HG02763 (cell line): ENCODE measurements around the gene TRMT61B.
A peak's percentile ranks its signal among the peaks of the same experiment; 100 is the strongest.

ENCODE experiments used
- ATAC-seq: cut with Tn5 transposase; IDR thresholded peaks from one replicate; pipeline ENCODE4 v1.9.1; 2021; ENCODE audit warnings: mild to moderate bottlenecking, moderate library complexity; ENCODE audit not compliant: unreplicated experiment

Gene TRMT61B

DNA sequence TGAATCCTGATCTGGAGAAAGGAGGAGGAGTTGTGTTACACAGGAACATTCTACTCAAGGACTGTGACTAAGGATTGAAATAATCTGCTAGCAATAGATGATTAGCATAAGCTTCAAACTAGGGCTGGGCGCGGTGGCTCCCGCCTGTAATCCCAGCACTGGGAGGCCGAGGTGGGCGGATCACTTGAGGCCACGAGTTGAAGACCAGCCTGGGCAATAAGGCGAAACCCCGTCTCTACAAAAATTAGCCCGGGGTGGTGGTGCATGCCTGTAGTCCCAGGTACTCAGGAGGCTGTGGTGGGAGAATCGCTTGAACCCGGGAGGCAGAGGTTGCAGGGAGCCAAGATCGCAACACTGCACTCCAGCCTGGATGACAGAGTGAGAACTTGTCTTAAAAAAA is 1.5 kb downstream of the TRMT61B start:
- ATAC-seq: no peak

DNA sequence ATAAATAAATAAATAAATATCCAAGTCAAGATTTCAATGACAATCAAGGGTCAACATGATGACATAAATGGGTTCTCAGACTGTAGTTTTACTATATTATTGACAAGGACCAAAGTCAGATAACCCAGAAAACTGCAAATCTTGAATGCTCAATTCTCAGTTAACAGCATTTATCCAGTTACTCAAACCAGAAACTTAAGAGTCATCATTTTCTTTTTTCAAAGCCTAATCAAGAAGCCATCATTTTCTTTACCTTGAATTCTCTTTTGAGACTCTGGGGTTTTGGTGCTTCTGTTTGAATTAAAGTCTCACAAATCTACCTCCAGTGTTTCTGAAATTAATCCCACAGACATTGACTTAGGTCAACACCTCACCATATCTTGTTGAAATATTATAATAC is 14.1 kb downstream of the TRMT61B start:
- ATAC-seq: no peak

GRCh38 chr2:28855193-28855592 is 14.9 kb downstream of the TRMT61B start:
- ATAC-seq: no peak

DNA sequence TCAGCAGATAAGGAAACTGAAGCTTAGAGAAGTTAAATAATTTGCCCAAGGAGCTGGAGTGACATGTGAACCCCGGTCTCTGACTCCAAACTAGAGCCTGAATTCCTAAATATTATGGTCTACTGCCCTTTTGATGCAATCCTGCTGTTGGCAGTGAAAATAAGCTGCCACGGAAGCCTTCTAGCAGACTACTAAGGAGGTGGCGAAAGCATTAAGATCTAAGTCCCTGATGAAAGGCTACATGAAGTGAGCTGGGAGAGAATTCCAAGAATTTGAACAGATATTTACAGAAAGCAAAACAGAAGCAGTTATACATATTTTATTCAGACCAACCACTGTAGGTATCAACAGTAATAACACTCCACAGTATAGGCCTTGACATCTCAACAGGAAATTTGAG is 28.1 kb downstream of the TRMT61B start:
- no peak for ATAC-seq

DNA sequence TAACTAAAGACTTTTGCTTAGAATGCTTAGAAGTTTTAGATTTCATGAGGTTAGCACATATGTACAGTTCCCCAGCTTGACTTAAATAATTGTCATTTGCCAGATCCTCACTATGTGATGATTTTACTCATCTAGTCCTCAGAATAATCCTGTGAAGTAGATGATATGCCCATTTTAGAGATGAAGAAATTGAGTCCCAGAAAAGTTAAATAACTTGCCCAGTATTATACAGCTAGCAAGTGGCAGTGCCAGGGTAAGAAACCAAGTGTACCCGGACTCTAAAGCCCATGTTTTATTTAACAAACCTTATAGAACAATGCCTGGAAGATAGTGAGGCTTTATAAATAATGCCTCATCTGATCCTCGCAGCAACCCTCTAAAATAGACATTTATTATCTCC is 31.1 kb downstream of the TRMT61B start:
- no peak for ATAC-seq

DNA sequence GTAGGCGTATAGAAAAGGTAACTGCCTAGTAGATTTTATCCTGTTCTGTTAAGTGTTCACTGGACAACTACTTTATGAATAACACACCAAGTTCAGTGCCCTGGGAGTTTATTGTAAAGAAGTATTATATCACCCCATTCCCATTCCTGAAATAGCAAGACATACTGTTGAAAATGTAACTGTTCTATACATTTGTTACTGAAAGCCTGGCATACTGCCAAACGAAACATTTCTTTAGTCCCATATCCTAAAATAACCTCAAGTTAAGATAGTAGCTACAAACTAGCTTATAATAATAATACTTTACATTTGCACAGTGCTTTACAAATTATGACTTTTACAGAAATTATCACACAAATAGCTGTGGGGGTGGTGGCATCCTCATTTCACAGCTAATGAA is 34.3 kb downstream of the TRMT61B start:
- ATAC-seq: no peak

DNA sequence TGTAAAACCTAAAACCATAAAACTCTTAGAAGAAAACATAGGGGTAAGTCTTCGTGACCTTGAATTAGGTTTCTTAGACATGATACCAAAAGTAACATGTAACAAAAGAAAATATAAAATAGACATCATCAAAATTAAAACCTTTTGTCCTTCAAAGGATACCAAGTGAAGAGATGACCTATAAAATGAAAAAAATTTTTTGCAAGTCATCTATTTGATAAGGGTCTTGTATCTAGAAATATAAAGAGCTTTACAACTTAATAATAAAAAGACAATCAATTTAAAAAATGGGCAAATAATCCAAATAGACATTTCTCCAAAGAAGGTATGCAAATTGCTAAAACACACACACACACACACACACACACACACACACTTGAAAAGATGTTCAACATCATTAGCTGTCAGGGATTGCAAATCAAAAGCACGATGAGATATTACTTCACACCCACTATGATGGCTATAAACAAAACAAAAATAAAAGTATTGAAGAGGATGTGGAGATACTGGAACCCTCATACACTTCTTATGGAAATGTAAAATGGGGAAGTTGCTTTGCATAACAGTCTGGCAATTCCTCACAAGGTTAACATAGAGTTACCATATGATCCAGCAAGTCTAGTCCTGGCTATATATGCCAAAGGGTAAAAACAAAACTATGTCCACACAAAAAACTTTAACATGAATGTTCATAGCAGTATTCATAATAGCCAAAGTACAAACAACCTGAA is 36.2 kb downstream of the TRMT61B start:
- ATAC-seq: no peak

DNA sequence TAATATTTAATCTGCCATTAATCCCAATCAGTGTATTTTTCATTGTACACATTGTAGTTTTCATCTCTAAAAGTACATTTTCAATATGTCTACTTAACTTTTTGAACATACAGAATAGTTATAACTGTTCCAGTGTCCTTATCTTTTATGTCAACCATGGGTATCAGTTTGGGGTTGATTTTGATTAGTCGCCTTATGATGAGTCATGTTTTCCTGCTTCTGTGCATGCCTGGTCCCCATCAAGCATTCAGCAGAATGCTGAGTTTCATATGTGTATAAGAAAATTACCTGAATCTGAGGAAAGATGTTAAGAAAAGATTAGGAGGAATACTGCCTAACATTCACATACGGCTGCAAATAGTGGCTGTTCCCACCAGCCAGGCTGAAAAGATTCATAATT is 41.7 kb downstream of the TRMT61B start:
- ATAC-seq: no peak

- no peak for ATAC-seq
Measured at GRCh38 chr2:28824870-28825269, 45.2 kb downstream of the TRMT61B start.

- no peak for ATAC-seq
Measured at GRCh38 chr2:28824207-28824606, 45.9 kb downstream of the TRMT61B start.

DNA sequence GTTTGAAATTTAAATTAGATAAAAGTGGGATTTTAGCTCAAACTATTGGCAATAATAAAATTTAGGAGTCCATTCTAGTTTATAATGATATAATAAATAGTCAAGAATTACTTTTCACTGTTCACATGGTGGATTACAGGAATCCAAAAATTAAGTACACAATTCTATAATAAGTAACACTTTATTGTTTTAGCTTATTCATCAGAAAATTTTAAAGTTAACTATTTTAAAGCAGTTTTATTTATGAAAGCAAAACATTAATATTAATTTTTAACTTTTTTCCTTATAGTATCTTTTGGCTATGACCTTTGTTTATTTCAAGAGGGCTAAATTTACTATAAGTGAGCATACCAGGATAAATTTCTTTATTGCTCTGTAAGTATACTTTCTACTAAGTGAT is 48.1 kb downstream of the TRMT61B start:
- ATAC-seq: no peak

DNA sequence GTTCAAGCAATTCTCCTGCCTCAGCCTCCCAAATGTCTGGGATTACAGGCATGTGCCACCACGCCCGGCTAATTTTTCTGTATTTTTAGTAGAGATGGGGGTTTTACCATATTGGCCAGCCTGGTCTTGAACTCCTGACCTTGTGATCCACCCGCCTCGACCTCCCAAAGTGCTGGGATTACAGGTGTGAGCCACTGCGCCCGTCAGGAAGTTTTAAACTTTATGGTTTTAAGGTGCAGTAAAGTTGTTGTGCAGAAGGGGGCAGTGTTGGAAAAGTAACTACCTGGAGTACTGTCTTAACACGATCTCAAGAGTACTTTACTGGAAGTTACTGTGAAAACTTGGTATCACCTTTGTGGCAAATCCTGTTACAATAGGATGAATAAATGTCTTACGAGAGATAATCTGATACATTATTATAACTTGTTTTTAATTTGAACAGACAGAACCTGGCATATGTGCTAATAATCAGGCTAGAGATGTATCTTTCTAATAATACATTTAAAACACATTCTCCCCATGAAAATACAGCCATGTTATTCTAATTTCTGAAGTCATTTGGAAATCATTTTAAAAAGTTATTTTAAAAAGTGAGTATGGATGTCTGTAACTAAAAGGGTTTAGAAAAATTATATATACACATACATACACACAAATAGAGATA is 48.7 kb downstream of the TRMT61B start:
- peak; percentile 48 for ATAC-seq

- ATAC-seq: no peak
Measured at GRCh38 chr2:28818053-28818452, 52.1 kb downstream of the TRMT61B start.

DNA sequence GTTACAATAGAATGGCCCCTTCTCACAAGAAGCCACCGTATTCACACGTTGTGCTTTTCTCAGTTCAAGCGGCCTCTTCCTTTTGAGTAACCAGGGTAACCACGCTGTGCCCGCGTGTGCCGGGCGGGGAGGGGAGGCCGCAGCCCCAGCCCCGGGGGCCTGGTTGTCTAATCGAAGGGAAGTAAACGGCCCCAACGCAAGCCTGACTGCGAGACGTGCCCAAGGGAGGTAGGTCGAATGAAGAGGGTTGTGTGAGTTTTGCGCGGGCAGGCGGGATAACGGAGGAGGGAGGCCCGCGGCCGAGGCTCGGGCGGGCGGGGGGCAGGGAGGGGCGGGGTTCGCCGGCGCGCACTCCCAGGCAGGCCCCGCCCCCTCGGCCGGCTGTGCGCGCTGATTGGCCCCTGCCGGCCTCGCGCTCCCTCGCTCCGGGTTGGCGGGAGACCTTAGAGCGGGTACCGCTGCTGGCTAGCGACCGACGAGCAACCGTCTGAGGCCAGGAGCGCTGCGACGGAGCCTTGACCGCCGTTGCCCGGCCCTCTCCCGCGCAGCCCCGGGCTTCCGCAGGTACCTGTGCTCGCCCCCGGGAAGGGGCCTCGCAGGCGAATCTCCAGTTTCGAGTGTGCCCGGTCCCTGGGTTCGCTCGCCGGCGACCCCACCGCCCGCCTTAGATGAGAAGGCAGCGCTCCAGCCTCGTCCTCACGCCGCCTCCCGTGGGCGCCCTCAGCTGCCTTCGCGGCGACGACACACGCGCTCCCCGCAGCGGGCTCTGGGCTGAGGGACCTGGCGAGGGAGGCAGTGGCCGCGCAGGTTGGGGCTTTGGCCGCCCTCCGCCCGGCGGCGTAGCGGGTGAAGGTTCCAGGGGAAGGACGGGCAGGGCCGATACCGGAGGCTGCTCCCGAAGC is 59.5 kb downstream of the TRMT61B start, which contains the start of gene SPDYA:
Gene SPDYA (plus strand): TSS at position 451 of the 902 bp plus-strand sequence. CDS start 5,181 bp downstream, outside the sequence.
- peak; percentile 62 for ATAC-seq

- ATAC-seq: no peak
Measured at GRCh38 chr2:28809927-28810326, 60.2 kb downstream of the TRMT61B start.

DNA sequence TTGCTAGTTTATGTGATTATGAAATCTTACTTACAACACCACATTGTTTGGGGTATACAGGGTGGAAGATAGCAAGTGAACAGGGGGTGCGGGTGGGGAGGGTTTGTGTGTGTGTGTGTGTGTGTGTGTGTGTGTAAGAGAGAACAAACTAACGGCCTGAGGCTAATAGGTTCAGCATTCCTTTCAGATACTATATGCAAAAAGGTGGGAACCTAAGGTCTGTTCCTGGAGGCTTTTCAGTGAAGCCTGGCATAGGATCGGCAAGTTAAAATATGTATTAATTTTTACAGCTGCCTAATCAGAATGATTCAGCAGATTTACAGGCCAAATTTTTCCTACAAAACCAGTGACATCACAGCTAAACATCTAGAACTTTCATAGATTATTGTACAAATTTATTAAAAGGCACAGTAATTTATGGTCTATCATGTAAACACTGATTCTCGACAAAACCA is 67.1 kb downstream of the TRMT61B start:
- no peak for ATAC-seq

DNA sequence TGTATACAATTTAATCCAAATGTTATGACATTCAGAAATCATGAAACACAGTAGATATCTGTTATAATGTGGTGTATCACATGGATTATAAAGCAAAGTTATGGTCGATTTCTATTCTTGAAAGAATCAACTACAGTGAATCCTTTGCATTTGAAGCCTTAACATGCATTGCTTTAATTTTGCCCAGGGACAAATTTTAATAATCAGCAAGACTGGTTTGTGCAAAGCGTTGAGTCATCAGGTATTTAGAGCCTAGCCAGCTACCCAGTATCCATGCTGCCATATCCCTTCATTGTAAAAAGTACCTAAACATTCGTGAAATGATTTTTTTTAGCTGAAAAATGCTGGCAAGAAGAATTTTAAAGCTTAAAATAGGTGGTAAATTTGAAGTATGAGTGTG is 68.4 kb downstream of the TRMT61B start:
- ATAC-seq: no peak
